ELF-1 (cell line): ENCODE data around the gene DNAJC1.
A peak's percentile ranks its signal among the peaks of the same experiment; 100 is the strongest.
"Not testable (repeated sequence)": the region's sequence is repeated elsewhere in the genome, so short reads cannot be mapped to it uniquely, and the experiment has no call there.

Source experiments
- DNase-seq: peaks from one replicate; pipeline ENCODE4 v3.0.0-alpha.2; 2016; ENCODE audit warnings: low read depth, low spot score

The DNAJC1 gene

DNA sequence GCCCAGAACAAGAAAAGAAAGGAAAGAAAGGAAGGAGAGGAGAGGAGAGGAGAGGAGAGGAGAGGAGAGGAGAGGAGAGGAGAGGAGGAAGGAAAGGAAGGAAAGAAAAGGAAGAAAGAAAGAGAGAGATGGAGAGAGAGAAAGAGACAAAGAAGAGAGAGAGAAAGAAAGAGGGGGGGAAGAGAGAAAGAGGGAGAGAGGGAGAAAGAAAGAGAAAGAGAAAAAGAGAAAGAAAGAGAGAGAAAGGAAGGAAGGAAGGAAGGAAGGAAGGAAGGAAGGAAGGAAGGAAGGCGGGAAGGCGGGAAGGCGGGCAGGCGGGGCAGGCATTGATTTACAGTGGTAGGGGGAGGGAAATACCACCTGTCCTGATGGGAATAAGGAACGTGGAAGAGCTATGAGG, 92.7 kb downstream of the DNAJC1 start:
- no peak for DNase-seq

DNA sequence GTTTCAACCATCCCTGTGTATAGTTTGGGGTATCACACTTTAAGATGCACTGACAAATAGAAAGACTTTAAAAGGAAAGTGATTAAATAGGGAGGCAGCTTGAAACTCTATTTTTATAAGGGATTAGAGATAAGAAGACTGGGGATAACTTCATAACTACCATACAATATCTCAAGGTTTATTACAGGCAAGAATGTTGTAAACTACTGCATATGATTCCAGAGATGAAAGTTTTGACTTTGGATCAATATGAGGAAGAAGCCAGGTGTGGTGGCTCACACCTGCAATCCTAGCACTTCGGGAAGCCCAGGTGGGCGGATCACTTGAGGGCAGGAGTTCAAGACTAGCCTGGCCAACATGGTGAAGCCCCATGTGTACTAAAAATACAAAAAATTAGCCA, 96.1 kb downstream of the DNAJC1 start:
- no peak for DNase-seq

DNA sequence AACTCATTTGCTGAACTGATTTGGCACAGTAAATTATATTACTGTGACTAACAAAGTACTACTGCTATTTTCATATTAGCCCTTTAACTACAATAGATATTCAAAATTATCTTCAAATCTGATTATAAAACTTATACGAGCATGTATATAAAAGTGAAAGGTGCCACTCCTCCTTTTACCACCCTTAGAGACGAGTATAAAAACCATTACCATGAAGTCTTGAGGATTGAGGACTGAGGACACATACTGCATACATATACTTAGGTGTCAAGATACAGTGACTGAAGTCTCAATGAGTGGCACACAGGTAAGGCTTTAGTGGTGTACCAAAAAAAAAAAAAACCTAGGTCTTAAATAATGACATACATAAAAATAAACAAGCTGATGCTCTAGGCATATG, 98.6 kb downstream of the DNAJC1 start:
- no peak for DNase-seq

DNA sequence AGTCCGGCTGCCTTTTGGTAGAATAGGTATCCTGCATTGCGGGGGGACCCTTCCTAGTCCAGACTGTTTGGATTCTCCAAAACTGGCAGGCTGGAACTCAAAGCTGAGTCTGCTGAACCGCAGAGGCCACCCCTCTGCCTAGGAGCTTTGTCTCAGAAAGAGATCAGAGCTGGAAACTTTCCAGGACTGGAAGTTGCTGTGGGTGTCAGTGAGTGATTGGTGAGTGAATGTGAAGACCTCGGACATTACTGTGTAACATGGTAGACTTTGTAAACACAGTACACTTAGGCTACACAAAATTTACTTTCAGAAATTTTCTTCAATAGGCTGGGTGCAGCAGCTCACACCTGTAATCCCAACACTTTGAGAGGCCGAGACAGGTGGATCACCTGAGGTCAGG, 103.8 kb downstream of the DNAJC1 start:
- DNase-seq = no peak

DNA sequence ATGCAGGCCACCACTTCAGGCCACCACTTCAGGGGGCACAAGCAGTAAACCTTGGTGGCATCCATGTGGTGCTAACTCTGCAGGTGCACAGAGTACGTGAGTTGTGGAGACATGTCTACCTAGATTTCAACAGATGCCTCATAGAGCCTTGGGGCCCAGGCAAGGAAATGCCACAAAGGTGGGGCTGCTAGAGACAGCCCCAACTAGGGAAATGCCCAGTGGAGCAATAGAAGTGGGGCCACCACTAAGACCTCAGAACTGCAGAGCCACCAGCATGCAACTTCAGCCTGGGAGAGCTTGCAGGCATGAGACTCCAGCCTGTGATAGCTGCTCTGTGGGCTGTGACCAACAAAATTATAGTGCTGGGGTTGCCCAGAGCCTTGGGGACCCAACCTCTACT, 107.6 kb downstream of the DNAJC1 start:
- DNase-seq = no peak

DNA sequence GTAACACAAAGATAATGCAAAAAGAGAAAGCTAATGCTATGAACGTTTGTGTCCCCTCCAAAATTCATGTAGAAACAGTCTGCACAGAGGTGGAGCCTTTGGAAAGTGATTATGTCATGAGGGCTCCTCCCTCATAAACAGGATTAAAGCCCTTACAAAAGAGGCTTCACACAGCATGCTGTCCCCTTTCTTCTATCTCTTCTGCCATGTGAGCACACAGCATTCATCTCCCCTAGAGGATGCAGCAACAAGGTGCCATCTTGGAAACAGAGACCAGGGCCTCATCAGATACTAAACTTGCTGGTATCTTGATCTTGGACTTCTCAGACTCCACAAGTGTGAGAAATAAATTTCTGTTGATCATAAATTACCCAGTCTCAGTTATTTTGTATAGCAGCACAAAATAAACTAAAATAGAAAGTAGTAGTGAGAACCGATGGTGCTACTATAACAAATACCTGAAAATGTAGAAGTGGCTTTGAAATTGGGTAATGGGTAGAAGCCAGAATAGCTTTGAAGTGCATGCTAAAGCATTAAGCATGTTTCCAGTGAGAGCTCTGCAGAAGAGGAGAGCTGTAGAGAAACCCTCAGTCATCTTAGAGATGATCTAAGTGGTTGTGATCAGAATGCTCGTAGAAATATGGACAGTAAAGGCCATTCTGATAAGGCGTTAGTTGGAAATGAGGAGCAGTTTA, 108.7 kb downstream of the DNAJC1 start:
- DNase-seq = no peak

DNA sequence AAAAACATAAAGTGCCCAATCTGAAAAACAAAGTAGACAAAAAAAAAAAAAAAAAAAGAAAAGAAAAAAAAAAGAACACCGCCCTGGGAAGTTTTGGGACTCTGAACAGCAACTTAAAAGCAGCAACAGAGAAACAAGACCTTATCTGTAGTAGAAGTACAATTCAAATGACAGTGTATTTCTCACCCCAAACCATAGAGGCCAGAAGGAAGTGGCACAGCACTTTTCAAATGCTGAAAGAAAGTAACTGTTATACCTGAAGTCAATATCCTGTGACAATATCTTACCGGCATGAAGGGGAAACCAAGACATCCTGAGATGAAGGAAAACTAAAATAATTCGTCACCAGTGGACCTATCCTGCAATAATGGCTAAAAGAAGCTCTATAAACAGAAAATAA, 112.1 kb downstream of the DNAJC1 start:
- DNase-seq = no peak

DNA sequence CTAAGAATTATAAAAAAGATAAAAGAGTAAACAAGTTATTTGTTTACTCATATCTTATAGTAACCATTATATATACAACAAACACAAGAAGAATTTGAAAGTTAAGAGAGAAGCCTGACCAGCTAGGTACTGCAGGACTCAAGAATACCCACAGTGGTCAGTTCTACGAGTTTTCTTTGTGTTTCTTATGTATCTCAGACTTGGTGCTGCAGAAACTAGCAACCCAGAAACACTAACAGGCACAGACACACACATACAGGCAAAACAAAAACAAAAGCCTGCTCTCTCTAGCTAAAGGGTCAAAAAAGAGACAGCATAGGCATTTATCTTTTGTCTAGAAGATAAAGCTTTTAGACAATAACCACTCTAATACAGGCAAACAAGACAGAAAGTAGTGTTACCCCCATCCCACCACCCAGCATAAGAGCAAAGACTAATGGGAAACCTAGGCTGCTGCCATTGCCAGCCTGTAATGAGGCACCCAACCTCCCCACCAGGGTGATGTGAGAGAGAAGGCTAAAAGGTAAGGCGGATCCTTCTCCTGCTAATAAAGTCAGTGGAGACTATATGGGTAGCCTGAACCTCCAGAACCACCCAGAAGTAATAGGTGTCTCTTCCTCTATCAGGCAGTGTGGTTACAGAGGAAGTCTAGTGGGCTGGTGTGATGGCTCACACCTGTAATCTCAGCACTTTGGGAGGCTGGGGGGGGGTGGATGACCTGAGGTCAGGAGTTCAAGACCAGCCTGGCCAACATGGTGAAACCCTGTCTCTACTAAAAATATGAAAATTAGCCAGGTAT, 113.9 kb downstream of the DNAJC1 start:
- no peak for DNase-seq

DNA sequence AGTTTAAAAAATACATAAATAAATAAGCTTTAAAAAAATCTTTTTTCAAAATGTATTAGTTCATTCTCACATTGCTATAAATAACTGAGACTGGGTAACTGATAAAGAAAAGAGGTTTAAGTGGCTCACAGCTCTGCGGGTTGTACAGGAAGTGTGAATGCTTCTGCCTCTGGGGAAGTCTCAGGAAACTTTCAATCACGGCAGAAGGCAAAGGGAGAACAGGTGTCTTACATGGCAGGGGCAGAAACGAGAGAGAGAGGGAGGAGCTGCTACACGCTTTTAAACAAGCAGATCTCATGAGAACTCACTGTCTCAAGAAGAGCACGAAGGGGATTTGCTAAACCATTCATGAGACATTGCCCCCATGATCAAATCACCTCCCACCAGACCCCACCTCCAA, 114.6 kb downstream of the DNAJC1 start:
- no peak for DNase-seq

DNA sequence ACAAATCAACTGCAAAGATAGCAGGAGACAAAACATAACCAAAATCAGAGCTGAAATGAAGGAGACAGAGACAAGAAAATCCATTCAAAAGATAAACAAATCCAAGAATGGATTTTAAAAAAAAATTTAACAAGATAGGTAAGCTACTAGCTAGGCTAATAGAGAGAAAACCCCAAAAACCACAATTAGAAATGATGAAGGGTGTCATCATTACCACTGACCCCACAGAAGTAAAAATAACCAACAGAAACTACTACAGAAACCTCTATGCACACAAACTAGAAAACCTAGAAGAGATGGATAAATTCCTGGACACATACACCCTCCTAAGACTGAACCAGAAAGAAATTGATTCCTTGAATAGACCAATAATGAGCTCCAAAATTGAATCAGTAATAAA, 117.6 kb downstream of the DNAJC1 start:
- no peak for DNase-seq

DNA sequence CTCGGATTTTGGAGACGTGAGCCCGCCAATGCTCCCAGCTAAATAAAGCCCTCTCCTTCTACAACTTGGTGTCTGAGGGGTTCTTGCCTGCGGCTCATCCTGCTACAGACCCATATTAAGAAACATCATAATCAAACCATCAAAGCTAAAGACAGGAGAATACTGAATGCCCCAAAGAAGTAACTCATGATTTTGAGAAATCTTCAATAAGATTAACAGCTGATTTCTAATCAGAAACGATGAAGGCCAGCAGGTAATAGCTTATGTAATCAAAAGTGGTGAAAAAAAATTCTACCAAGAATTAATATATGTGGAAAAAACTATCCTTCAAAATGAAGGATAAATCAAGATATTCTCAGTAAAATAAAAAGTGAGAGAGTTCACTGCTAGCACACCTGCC, 130.3 kb downstream of the DNAJC1 start:
- DNase-seq = no peak

DNA sequence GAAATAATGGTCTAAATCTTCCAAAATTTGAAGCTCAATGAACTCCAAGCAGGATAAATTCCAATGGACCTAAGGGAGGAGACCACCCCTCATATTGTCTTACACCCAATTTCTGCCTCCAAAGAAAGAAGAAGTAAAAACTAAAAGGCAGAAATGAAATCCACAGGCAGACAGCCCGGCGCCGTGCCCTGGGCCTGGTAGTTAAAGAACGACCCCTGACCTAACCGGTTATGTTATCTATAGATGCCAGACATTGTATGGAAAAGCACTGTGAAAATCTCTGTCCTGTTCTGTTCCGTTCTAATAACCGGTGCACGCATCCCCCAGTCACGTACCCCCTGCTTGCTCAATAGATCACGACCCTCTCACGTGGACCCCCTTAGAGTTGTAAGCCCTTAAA, 130.8 kb downstream of the DNAJC1 start:
- not testable (repeated sequence) for DNase-seq

DNA sequence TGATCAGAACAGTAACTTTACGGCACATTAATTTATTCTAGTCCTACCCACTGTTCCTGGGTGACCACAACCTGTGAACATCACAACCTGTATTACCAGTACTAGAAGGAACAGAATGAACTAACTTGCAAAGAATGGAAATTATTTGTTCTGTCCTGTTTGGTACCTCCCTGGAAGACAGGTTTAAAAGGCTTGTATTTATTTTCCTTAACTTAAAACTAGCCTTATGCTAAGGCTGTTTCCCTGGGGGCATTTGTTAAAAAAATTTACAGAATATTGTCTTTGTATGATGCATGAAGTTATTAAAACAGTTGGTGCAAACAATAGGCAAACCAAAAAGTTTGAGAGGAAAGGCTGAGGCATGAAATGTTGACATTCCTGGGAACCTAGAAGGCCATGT, 132.7 kb downstream of the DNAJC1 start:
- DNase-seq = no peak

DNA sequence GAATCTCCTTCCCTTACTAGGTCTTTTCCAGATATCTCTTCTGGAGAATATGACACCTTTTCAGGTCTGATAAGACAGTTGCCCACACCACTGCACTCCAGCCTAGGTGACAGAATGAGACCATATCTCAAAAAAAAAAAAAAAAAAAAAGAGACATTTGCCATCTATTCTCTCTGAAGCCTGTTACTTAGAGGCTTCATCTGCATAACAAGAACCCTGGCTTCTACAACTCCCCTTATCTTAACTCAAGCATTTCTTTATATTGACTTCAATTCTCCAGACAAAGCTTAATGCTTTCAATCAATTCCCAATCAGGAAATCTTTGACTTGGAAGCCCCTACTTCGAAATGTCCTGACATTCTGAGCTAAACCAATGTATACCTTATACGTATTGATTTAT, 134.4 kb downstream of the DNAJC1 start:
- peak; percentile 6 for DNase-seq

DNA sequence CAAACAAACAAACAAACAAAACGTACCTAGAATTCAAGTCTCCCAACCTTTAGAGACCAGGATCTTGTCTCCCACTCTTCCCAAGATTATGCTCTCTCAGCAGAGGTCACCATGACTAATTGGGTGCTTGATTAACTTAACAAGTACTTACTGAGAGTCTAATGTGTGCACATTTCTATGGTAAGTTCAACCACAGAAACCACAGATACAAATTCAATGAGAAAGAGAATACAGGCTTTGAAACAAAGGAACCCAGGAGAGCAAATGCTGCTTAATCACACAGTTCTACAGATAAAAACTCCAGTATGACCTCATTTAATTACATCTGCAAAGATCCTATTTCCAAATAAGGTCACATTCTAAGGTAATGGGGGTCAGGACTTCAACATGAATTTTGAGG, 142.8 kb downstream of the DNAJC1 start:
- DNase-seq = no peak

DNA sequence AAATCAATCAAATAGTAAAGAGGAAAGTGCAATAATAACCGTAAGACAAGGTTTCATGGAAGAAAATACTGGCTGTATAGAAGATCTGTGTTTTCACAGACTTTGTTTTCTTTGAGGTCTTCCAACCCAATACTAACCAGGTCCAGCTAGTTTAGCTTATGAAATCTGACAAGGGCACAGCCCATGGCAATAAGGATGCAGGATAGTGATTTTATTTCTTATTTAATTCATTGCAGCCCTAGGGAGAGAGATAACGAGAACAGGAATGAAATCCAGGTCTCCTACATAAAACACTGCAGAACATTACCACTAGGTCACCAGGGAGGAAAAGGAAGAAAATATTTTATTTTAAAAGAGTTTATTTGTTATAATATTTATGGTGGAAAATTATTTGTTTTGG, 145.1 kb downstream of the DNAJC1 start:
- DNase-seq = no peak

DNA sequence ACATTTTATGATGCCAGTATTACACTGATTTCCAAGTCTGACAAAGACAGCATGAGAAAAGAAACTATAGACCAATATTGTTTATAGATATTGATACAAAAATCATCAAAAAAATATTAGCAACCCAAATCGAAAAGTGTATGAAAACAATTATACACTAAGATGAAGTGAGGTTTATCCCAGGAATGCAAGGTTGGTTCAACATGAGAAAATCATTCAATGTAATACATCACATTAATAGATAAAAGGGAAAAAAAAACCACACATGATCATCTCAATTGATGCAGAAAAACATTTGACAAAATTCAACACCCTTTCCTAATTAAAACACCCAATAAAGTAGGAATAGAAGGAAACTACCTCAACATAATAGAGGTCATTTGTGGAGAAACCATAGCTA, 153.9 kb downstream of the DNAJC1 start:
- DNase-seq = no peak

DNA sequence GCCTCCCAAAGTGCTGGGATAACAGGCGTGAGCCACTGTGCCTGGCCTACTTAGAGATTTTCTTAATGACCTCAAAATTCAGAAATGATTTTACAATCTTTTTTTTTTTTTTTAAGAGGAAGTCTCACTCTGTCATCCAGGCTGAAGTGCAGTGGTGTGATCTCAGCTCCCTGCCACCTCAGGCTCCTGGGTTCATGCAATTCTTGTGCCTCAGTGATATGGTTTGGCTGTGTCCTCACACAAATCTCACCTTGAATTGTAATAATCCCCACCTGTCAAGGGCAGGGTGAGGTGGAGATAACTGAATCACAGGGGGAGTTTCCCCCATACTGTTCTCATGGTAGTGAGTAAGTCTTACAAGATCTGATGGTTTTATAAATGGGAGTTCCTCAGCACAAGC, 159.9 kb downstream of the DNAJC1 start:
- DNase-seq = no peak

DNA sequence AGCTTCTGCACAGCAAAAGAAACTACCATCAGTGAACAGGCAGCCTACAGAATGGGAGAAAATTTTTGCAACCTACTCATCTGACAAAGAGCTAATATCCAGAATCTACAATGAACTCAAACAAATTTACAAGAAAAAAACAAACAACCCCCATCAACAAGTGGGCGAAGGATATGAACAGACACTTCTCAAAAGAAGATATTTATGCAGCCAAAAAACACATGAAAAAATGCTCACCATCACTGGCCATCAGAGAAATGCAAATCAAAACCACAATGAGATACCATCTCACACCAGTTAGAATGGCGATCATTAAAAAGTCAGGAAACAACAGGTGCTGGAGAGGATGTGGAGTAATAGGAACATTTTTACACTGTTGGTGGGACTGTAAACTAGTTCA, 162.3 kb downstream of the DNAJC1 start:
- not testable (repeated sequence) for DNase-seq

DNA sequence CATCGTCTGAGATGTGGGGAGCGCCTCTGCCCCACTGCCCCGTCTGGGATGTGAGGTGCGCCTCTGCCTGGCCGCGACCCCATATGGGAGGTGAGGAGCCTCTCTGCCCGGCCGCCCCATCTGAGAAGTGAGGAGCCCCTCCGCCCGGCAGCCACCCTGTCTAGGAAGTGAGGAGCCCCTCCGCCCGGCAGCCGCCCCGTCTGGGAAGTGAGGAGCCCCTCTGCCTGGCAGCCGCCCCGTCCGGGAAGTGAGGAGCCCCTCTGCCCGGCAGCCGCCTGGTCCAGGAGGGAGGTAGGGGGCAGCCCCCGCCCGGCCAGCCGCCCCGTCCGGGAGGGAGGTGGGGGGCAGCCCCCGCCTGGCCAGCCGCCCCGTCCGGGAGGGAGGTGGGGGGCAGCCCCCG, 166.0 kb downstream of the DNAJC1 start:
- not testable (repeated sequence) for DNase-seq

DNA sequence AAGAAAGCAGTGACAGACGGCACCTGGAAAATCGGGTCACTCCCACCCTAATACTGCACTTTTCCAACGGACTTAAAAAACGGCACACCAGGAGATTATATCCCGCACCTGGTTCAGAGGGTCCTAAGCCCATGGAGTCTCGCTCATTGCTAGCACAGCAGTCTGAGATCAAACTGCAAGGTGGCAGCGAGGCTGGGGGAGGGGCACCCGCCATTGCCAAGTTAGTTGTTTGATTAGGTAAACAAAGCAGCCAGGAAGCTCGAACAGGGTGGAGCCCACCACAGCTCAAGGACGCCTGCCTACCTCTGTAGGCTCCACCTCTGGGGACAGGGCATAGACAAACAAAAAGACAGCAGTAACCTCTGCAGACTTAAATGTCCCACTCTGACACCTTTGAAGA, 169.0 kb downstream of the DNAJC1 start:
- not testable (repeated sequence) for DNase-seq

DNA sequence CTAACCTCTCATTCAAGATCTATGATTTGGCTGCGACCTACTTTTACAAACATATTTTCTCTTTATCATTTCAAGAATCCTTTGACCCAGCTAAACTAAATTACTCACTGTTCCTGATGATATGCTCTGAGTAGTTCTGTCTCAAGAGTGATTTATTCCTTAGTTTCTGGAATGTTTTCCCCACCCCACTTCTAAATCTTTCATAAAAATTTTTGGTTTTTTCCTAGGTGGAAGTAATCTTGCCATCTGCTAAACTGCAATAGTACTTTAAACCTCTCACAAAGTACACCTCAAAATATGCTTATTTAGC, 170.8 kb downstream of the DNAJC1 start:
- DNase-seq = no peak

DNA sequence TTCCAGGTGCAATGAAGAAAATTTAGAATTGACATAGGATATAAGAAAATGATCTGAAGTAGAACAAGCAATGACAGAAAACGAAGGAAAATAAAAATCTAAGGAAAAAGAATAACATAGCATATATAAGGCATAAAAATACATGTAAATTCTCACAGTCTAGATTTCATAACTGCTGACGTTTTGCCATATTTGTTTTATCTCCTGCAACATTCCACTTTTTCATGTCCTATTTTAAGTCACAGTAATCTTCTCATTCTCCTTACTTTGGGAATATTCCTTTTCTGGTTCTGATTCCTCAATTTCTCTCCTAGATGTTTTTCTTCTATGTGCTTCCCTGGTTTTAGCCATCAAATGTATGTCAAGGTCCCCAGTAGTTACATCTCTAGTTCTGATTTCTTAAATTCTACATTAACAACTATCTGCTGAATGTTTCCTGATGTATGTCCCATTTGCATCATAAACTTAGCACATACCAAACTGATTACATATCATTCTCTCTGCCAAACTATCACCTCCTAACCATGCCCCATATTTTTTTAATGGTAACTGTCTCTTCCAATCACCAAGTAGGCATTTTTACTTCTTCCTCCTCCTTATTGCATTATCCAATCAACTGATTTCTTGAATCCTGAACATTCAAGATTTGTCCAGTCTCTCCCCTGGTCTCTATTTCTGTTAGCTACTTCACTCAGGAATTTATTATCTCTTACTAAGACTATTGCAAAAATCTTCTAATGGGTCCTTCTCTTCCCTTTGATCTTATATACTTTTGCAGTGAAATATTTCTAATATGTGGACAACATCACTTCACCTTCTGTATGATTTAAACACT, 171.3 kb downstream of the DNAJC1 start:
- no peak for DNase-seq
